A673 (cell line): ENCODE measurements around the gene PRR22.

Experiments used
- CTCF ChIP-seq: fragments of 300-800, 200-600 bp; sonication (generic); conservative IDR thresholded peaks from 2 replicates; pipeline ENCODE4 v1.5.1; 2017; ENCODE audit warnings: low read depth, mild to moderate bottlenecking, antibody characterized with exemption, low read length, moderate library complexity, mixed read lengths
- EZH2 ChIP-seq: fragments of 200-600 bp; sonication (generic); IDR thresholded peaks from 2 replicates; pipeline ENCODE4 v1.6.1; 2017; ENCODE audit warnings: borderline replicate concordance, low read depth, mild to moderate bottlenecking, mixed read lengths, antibody characterized with exemption, low read length; ENCODE audit not compliant: poor library complexity, severe bottlenecking

GRCh38 chr19:5765220-5765619, 19.3 kb downstream of the PRR22 start:
- TF ChIP-seq CTCF (no peak), EZH2 (no peak)
